IMR-90 (cell line): ENCODE results near the gene ANKUB1.

ENCODE experiments used
- BHLHE40 ChIP-seq: fragments of 150-350 bp; IDR thresholded peaks from 2 replicates; pipeline ENCODE4 v1.6.1; 2016; ENCODE audit warnings: mild to moderate bottlenecking, low read depth, low read length
- CEBPB ChIP-seq: IDR thresholded peaks from 2 replicates; pipeline ENCODE4 v1.6.1; 2012; ENCODE audit warnings: low read depth, low read length, improper control_type of control experiment
- CTCF ChIP-seq: conservative IDR thresholded peaks from 2 replicates; pipeline ENCODE4 v1.5.1; 2012; ENCODE audit warnings: mild to moderate bottlenecking, low read depth, low read length, improper control_type of control experiment

- TF ChIP-seq CTCF (no peak), CEBPB (peak; percentile 56), BHLHE40 (no peak)
Measured at GRCh38 chr3:149813367-149814281, 21.3 kb upstream of the ANKUB1 start.
